ENCODE results near the gene IPO4.

IPO4 gene

DNA sequence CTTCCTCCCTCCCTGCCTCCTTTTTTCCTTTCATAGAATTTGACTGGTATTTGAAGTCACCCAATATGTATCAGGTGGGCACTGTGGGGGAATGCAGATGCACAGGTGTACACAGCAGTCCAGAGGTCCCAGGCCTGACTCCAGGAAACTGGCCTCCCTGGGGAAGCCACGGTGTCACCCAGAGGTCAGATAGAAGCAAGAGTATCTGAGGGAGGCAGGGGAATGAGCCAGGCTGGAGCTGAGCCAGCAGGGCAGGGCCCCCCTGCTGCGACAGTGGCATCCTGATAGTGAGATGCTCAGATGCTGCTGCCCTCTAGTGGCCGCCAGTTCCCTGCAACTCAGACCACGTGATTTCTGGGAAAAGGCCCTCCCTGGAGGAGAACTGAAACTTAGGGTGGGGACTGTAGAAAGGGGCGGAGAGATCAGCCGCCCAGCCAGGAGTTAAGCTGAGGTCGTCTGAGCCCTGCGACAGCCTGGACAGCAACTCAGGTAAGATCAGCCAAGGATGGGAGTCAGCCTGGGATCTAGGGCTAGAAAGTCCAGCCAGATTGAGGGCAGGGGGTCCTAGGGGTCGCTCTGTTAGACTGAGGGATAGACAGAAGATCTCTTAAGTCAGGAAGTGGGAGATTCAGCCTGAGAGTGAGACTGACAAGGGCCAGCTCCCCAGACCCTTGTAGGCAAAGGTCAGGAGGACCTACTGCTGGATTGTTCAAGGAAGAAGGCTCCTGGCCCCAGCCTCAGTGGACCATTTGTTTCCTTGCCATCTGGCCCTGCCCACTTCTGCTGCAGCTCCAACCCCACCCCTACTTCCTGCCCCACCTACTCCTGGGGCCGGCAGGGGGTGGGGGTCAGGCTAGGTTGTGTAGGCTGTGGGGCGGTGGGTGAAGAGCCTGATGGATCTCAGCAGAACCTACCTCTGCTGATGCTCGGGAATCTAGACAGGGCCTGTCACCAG, 27.5 kb downstream of the IPO4 start, which contains the start of gene IRF9 (continued):
- TF ChIP-seq ZNF621 (tag by site-specific recombination; IDR thresholded peaks at IDR 0.05) = no peak
- TF ChIP-seq, protein P1, sequence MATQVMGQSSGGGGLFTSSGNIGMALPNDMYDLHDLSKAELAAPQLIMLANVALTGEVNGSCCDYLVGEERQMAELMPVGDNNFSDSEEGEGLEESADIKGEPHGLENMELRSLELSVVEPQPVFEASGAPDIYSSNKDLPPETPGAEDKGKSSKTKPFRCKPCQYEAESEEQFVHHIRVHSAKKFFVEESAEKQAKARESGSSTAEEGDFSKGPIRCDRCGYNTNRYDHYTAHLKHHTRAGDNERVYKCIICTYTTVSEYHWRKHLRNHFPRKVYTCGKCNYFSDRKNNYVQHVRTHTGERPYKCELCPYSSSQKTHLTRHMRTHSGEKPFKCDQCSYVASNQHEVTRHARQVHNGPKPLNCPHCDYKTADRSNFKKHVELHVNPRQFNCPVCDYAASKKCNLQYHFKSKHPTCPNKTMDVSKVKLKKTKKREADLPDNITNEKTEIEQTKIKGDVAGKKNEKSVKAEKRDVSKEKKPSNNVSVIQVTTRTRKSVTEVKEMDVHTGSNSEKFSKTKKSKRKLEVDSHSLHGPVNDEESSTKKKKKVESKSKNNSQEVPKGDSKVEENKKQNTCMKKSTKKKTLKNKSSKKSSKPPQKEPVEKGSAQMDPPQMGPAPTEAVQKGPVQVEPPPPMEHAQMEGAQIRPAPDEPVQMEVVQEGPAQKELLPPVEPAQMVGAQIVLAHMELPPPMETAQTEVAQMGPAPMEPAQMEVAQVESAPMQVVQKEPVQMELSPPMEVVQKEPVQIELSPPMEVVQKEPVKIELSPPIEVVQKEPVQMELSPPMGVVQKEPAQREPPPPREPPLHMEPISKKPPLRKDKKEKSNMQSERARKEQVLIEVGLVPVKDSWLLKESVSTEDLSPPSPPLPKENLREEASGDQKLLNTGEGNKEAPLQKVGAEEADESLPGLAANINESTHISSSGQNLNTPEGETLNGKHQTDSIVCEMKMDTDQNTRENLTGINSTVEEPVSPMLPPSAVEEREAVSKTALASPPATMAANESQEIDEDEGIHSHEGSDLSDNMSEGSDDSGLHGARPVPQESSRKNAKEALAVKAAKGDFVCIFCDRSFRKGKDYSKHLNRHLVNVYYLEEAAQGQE (tag by site-specific recombination; IDR thresholded peaks at IDR 0.05) = peak; percentile 66
- TF ChIP-seq, protein P2, sequence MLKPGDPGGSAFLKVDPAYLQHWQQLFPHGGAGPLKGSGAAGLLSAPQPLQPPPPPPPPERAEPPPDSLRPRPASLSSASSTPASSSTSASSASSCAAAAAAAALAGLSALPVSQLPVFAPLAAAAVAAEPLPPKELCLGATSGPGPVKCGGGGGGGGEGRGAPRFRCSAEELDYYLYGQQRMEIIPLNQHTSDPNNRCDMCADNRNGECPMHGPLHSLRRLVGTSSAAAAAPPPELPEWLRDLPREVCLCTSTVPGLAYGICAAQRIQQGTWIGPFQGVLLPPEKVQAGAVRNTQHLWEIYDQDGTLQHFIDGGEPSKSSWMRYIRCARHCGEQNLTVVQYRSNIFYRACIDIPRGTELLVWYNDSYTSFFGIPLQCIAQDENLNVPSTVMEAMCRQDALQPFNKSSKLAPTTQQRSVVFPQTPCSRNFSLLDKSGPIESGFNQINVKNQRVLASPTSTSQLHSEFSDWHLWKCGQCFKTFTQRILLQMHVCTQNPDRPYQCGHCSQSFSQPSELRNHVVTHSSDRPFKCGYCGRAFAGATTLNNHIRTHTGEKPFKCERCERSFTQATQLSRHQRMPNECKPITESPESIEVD (tag by site-specific recombination; IDR thresholded peaks at IDR 0.05) = no peak
- TF ChIP-seq, protein P3, sequence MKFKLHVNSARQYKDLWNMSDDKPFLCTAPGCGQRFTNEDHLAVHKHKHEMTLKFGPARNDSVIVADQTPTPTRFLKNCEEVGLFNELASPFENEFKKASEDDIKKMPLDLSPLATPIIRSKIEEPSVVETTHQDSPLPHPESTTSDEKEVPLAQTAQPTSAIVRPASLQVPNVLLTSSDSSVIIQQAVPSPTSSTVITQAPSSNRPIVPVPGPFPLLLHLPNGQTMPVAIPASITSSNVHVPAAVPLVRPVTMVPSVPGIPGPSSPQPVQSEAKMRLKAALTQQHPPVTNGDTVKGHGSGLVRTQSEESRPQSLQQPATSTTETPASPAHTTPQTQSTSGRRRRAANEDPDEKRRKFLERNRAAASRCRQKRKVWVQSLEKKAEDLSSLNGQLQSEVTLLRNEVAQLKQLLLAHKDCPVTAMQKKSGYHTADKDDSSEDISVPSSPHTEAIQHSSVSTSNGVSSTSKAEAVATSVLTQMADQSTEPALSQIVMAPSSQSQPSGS (tag by site-specific recombination; IDR thresholded peaks at IDR 0.05; ENCODE audit: low read depth) = no peak
- no peak for TF ChIP-seq ZSCAN16 (tag by site-specific recombination; IDR thresholded peaks at IDR 0.05)
- no peak for TF ChIP-seq ZNF132 (tag by site-specific recombination; IDR thresholded peaks at IDR 0.05; ENCODE audit: borderline replicate concordance)
- TF ChIP-seq, protein P4, sequence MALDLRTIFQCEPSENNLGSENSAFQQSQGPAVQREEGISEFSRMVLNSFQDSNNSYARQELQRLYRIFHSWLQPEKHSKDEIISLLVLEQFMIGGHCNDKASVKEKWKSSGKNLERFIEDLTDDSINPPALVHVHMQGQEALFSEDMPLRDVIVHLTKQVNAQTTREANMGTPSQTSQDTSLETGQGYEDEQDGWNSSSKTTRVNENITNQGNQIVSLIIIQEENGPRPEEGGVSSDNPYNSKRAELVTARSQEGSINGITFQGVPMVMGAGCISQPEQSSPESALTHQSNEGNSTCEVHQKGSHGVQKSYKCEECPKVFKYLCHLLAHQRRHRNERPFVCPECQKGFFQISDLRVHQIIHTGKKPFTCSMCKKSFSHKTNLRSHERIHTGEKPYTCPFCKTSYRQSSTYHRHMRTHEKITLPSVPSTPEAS (tag by site-specific recombination; IDR thresholded peaks at IDR 0.05) = no peak
- peak; percentile 88 for TF ChIP-seq IKZF3 (tag by site-specific recombination; IDR thresholded peaks at IDR 0.05)
- peak; percentile 62; the same call in 1 of the 2 replicates for TF ChIP-seq ZNF423 (tag by site-specific recombination; IDR thresholded peaks at IDR 0.05)
- TF ChIP-seq SP2 (tag by site-specific recombination; IDR thresholded peaks at IDR 0.05) = 0 out of 2 replicates have a peak, but pooled peaks have one; percentile 34
- peak; percentile 67; the same call in 1 of the 2 replicates for TF ChIP-seq KLF10 (tag by site-specific recombination; IDR thresholded peaks at IDR 0.05)
- no peak for TF ChIP-seq ZNF211 (tag by site-specific recombination; IDR thresholded peaks at IDR 0.05; ENCODE audit: low read depth)
- TF ChIP-seq WT1 (tag by site-specific recombination; IDR thresholded peaks at IDR 0.05) = peak; percentile 72
- no peak for TF ChIP-seq ZNF121 (tag by site-specific recombination; IDR thresholded peaks at IDR 0.05)
- TF ChIP-seq ZNF16 (tag by site-specific recombination; IDR thresholded peaks at IDR 0.05; ENCODE audit: low read depth) = no peak
- peak; percentile 77 for TF ChIP-seq GLIS2 (tag by site-specific recombination; IDR thresholded peaks at IDR 0.05)
- TF ChIP-seq ZNF610 (tag by site-specific recombination; IDR thresholded peaks at IDR 0.05; ENCODE audit: borderline replicate concordance) = peak; percentile 76; the same call in 1 of the 2 replicates
- peak; percentile 98 for TF ChIP-seq GLIS1 (tag by site-specific recombination; IDR thresholded peaks at IDR 0.05)
- TF ChIP-seq TRIM28 (IDR thresholded peaks at IDR 0.05; ENCODE audit: borderline replicate concordance, low read length) = peak; percentile 74
- TF ChIP-seq ZNF76 (tag by site-specific recombination; IDR thresholded peaks at IDR 0.05; ENCODE audit: borderline replicate concordance, low read depth) = peak; percentile 50; the same call in 1 of the 2 replicates
- TF ChIP-seq ZFHX2 (tag by site-specific recombination; conservative IDR thresholded peaks at IDR 0.05) = peak; percentile 55
- TF ChIP-seq ZNF747 (tag by site-specific recombination; IDR thresholded peaks at IDR 0.05) = no peak
- no peak for TF ChIP-seq OVOL3 (tag by site-specific recombination; IDR thresholded peaks at IDR 0.05)
- TF ChIP-seq, protein P5, sequence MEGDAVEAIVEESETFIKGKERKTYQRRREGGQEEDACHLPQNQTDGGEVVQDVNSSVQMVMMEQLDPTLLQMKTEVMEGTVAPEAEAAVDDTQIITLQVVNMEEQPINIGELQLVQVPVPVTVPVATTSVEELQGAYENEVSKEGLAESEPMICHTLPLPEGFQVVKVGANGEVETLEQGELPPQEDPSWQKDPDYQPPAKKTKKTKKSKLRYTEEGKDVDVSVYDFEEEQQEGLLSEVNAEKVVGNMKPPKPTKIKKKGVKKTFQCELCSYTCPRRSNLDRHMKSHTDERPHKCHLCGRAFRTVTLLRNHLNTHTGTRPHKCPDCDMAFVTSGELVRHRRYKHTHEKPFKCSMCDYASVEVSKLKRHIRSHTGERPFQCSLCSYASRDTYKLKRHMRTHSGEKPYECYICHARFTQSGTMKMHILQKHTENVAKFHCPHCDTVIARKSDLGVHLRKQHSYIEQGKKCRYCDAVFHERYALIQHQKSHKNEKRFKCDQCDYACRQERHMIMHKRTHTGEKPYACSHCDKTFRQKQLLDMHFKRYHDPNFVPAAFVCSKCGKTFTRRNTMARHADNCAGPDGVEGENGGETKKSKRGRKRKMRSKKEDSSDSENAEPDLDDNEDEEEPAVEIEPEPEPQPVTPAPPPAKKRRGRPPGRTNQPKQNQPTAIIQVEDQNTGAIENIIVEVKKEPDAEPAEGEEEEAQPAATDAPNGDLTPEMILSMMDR (tag by site-specific recombination; IDR thresholded peaks at IDR 0.05) = peak; percentile 95
- TF ChIP-seq TCF7L2 (IDR thresholded peaks at IDR 0.05; ENCODE audit: borderline replicate concordance, low read depth, low read length) = no peak
- TF ChIP-seq ZNF2 (tag by site-specific recombination; IDR thresholded peaks at IDR 0.05) = peak; percentile 89
- TF ChIP-seq KLF1 (tag by site-specific recombination; IDR thresholded peaks at IDR 0.05) = peak; percentile 78
- TF ChIP-seq ZXDB (tag by site-specific recombination; IDR thresholded peaks at IDR 0.05) = peak; percentile 89
- peak; percentile 83; the same call in 1 of the 2 replicates for TF ChIP-seq ZNF561 (tag by site-specific recombination; IDR thresholded peaks at IDR 0.05; ENCODE audit: borderline replicate concordance)
